Loucy (cell line): ENCODE data around the gene BCHE.

Experiments used
- EZH2phosphoT487 ChIP-seq: fragments of 200-600 bp; IDR thresholded peaks from 2 replicates; pipeline ENCODE4 v1.6.1; 2018; ENCODE audit warnings: antibody characterized with exemption, mild to moderate bottlenecking, moderate library complexity, borderline replicate concordance
- TF ChIP-seq, protein P1 (sequence below): fragments of 200-600 bp; sonication (generic); conservative IDR thresholded peaks from 2 replicates; pipeline ENCODE4 v1.5.1; 2014; ENCODE audit warnings: mild to moderate bottlenecking, antibody characterized with exemption, low read length

DNA sequence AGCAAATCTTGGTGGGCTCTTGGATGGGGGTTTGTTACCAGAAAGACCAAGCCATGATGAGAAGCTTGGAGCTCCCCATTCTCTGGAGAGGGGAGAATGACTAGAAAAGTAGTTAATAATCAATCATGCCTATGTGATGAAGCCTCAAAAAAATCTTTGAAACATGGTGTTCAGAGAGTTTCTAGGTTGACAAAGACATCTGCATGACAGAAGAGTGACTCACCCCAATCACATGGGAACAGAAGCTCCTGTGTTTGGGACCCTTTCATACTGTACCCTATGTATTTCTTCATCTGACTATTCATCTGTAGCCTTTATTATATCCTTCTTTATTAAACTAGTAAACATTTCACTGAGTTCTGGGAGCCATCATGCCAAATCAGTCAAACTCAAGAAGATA, 87.4 kb downstream of the BCHE start:
- TF ChIP-seq, protein P1, sequence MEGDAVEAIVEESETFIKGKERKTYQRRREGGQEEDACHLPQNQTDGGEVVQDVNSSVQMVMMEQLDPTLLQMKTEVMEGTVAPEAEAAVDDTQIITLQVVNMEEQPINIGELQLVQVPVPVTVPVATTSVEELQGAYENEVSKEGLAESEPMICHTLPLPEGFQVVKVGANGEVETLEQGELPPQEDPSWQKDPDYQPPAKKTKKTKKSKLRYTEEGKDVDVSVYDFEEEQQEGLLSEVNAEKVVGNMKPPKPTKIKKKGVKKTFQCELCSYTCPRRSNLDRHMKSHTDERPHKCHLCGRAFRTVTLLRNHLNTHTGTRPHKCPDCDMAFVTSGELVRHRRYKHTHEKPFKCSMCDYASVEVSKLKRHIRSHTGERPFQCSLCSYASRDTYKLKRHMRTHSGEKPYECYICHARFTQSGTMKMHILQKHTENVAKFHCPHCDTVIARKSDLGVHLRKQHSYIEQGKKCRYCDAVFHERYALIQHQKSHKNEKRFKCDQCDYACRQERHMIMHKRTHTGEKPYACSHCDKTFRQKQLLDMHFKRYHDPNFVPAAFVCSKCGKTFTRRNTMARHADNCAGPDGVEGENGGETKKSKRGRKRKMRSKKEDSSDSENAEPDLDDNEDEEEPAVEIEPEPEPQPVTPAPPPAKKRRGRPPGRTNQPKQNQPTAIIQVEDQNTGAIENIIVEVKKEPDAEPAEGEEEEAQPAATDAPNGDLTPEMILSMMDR = no peak
- no peak for TF ChIP-seq EZH2phosphoT487
